Astrocyte of the hippocampus (primary cell): Measurements from ENCODE around the gene ATP2C1.
"Not testable (repeated sequence)": the region's sequence is repeated elsewhere in the genome, so short reads cannot be mapped to it uniquely, and the experiment has no call there.

ENCODE experiments used
- DNase-seq: peaks from one replicate; pipeline ENCODE4 v3.0.0; 2011; ENCODE audit warnings: low read depth, low spot score

Gene ATP2C1, protein sequence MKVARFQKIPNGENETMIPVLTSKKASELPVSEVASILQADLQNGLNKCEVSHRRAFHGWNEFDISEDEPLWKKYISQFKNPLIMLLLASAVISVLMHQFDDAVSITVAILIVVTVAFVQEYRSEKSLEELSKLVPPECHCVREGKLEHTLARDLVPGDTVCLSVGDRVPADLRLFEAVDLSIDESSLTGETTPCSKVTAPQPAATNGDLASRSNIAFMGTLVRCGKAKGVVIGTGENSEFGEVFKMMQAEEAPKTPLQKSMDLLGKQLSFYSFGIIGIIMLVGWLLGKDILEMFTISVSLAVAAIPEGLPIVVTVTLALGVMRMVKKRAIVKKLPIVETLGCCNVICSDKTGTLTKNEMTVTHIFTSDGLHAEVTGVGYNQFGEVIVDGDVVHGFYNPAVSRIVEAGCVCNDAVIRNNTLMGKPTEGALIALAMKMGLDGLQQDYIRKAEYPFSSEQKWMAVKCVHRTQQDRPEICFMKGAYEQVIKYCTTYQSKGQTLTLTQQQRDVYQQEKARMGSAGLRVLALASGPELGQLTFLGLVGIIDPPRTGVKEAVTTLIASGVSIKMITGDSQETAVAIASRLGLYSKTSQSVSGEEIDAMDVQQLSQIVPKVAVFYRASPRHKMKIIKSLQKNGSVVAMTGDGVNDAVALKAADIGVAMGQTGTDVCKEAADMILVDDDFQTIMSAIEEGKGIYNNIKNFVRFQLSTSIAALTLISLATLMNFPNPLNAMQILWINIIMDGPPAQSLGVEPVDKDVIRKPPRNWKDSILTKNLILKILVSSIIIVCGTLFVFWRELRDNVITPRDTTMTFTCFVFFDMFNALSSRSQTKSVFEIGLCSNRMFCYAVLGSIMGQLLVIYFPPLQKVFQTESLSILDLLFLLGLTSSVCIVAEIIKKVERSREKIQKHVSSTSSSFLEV

DNA sequence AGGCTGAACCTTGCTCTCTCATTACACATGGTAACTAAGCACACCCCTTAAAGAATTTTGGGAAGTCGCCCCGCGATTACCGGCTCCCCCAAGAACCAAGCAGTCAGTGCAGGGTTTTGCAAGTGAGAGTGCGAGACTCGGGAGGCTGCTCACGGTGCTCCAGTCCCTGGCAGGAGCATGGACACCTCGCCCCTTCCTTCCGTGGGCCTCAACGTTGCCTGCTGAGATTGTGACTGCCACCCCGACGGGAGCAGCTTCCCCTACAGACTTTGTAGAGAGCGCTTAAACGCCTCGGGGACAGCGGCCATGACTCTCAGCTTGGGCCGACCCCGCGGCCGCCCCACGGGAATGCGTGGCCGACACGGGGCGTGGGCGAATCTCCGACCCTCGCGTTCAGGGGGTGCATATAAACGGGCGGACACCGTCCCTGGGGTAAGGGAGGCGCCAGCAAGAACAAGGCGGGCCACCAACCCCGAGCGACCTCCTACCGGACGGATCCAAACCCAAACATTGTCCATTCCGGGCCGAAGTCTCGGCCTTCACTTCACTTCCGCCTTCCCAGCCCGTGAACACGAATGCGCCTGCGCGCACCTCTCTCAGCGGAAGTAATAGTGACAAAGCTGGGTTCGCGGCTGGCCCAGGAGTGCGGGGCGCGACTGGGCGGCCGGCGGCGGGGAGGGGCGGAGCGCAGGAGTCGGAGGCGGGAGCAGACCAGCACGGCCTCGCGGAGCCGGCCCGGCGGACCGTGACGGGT lies at the start of gene ATP2C1:
Gene ATP2C1, plus strand, starts transcription at position 709 of the 754 bp plus-strand sequence. CDS start 686 bp downstream, outside the sequence.
- DNase-seq = peak; percentile 98

DNA sequence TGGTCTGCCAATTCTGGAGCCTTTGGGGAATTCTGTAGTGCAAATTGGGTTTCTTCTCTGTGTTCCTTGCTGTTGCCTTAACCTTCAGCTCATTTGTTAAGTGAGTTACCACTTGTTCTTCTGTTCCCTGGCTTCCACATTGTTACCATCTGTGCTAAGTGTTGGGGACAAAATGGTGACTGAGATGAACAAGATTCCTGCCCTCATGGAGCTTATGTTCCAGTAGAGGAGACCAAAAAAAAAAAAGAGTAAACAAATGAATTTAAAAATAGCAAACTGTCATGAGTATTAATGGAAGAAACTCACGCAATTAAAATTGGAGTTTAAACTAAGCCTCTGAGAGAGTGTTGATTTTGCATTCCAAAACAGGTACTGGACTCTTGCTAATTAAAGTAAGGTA lies 49.4 kb upstream of the ATP2C1 start:
- DNase-seq = no peak

DNA sequence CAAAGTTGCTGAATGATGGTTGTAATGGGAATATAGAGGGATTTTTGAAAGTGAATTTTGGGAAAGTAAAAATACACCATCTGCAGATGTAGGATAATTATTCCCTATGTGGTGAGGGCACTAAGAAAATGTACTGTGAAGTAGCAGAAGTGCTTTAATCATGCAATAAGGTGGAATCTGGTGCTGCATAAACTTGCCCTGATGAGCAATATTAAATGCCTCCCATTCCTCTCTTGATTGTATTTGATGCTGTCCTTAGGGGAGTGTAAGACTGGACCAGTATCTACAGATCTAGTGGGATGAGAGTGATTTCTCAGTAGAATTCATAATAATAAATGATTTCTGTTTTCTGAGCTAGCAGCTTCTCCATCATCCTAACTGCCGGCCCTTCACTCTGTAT lies 47.7 kb upstream of the ATP2C1 start:
- DNase-seq = no peak

DNA sequence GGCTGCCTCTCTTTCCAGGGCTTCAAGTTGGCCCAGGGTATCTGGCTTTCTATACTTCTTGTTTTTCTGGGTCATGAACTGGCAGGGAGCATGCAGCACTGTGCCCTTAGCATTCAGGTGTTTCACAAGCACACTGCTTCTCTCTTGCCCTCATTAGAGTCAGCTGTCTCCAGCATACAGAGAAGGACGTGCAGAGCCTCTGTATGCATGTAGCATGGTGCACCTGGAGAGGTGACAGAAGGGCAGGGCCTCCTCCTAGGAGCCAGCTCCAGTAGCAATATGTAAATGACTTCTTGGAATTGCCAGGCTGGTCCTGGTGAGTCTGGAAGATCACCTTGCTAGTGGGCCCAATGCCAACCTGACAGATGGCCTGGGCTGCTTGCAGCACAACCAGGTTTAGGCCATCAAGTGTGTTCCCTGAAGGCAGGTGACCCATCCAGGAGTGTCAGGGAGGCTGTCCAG lies 44.8 kb upstream of the ATP2C1 start:
- DNase-seq = no peak

DNA sequence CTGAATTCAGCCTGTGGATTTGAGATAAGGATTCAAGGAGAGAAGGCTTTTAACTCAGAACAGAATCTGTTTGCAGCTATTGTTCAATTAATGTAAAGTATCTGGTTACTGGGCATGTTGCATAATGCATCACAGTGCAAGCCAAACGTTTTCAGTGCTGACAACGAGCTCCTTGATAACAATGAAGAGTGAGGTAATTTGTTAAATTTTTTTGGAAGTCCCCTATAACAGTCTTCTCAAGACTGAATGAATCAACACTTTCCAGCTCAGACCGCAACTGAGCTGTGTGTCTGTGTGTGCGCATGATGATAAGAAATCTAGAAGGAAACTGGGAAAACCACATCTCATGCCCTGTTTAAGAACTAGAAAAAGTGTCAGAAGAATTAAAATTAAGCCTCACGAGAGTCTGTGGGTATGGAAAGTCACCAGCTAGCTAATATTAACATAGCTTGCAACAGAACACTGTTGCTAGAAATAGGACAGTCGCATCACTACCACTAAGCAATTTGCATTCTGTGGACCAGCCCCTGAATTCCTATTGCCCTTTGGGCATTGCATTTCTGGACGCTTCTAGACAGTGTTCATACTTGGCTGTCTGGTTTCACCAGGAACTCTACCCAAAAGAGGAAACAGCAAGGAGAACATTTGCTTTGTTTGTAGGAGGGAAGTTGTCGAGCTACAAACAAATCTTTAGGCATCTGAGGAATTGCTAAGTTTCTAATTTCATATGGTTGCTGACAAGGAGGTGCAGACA lies 43.7 kb upstream of the ATP2C1 start:
- peak; percentile 87 for DNase-seq

DNA sequence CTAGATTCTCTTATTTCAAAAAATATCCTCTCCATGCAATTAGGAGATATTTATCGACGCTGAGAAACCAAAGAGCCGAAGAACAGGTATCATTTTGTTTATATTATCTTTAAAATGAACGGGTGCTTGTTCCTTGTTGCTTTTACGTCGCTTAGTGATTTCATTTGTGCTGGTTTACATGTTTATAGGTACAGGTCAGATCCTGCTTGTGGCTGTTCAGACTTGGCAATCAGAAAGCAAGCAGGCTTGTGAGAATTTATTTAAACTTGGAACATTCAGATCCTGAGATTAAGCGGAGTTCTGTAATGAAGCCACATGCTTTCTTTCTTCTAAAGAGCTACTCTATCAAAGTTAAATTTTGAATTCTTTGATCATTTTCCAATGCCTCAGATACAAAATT lies 43.0 kb upstream of the ATP2C1 start:
- peak; percentile 28 for DNase-seq

DNA sequence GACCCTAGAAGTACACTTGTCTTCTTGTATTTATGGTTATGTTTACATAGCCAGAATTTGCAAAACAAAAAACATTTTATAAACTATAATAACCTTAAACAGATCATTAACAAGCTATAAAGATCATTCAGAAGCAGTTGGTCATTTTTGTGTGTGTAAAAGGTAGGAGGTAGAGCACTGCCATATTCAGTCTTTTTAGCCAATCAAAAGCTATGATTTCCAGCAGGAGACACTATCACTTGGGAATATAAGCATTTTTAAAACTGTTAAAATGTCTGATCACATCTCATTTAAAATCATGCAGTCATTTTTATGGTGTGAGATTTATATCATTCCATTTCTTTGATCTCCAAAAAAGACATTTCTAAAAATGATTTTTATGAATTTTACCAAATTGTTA lies 42.6 kb upstream of the ATP2C1 start:
- no peak for DNase-seq

DNA sequence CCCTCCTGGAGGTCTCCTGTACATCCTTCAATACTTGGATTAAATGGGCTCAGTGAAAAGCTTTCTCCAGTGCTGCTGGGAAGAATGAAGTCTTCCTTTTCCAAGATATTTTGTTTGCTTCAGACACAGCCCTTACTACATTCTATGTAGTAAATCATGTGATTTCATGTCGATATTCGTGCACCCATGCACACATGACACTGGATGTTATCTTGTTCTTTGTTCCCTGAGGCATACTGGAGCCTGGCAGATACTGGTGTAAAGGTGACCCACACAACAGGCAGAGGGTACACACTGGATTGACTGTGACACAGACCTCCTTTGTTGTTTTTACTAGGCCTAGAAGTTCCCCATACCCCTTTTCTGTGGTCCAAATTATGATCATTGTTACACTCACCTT lies 40.3 kb upstream of the ATP2C1 start:
- DNase-seq = no peak

DNA sequence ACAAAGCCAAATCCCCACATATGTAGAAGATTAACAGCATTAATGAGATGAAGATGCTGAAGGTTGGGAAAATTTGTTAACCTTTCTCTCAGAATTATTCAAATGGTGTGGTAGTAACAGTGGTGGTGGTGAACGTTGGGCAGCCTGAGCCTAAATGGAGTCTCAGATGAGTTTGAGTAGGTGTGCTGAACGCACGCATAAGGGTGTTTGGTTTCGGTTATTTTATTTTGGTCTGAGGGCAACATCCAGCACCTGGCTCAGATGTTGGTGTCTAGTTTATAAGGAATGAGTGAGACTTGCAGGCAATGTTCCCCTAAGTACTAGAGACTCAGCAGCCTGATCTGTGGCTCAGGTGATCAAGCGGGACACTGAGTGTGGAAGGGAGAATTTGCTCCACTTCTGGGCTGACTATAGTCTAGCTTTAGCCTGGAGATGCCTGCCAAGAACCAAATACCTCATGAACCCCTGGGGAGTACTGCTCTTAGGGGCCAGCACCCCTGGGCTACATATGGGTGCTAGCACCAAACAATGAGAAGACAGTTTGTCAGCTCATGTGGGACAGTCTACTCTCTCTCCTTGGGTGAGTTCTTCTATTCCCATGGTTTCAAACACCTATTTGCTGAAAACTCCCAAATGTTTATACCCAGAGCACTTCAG lies 39.5 kb upstream of the ATP2C1 start:
- no peak for DNase-seq

DNA sequence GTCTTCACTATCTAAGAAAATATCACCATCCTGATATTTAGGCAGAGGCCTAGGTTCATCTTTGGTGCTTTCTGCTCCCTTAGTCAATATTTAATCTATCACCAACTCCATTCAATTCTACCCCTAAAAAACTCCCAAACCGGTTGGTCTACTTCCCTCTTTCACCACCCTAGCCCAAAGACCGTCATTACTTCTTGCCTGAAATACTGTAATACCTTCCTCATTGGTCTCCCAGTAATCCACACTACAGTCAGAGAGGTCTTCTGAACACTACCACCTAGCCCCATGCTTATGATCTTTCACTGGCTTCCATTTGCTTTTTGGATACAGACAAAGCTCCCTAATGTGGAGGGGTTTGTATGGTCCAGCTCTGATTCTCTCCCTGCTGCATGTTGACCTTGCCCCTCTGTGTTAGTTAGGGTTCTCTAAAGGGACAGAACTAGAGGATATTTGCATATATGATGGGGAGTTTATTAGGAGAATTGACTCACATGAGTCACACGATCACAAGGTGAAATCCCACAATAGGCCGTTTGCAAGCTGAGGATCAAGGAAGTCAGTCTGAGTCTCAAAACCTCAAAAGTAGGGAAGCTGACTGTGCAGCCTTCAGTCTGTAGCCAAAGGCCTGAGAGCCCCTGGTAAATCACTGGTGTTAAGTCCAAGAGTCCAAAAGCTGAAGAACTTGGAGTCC lies 36.4 kb upstream of the ATP2C1 start:
- DNase-seq = no peak

DNA sequence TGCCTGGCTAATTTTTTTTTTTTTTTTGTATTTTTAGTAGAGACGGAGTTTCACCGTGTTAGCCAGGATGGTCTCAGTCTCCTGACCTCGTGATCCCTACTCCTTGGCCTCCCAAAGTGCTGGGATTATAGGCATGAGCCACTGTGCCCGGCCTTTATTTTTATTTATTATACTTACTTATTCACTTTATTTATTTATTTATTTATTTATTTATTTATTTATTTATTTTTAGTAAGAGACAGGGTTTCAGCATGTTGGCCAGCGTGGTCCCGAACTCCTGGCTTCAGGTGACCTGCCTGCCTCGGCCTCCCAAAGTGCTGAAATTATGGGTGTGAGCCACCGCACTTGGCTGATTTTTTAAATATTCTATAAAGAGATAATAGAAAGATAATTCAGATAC lies 31.8 kb upstream of the ATP2C1 start:
- DNase-seq = not testable (repeated sequence)

DNA sequence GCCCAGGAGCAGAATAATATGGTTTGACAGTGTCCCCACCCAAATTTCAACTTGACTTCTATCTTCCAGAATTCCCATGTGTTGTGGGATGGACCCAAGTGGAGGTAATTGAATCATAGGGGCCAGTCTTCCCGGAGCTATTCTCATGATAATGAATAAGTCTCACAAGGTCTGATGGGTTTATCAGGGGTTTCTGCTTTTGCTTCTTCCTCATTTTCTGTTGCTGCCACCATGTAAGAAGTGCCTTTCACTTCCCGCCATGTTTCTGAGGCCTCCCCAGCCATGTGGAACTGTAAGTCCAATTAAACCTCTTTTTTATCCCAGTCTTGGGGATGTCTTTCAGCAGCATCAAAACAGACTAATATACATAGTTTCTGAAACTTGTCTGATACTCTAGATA lies 28.4 kb upstream of the ATP2C1 start:
- no peak for DNase-seq

DNA sequence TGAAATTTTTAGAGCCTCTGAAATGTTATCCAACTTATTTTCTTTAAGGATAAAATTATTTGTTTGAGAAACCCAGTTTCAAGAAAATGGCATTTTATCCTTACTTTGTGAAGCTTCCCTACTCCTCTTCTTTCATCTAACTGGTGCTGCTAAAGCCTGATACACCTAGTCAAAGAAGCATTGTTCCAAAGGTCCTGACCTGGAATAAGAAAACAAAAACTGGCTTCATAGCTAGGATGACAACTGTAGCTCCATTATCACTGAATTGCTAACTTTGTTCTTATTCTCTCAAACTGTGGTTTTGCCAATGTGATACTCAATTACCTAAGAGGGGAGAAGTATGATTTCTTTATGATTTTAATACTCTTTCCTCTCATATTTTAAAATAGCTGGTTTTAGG lies 27.6 kb upstream of the ATP2C1 start:
- DNase-seq = no peak

DNA sequence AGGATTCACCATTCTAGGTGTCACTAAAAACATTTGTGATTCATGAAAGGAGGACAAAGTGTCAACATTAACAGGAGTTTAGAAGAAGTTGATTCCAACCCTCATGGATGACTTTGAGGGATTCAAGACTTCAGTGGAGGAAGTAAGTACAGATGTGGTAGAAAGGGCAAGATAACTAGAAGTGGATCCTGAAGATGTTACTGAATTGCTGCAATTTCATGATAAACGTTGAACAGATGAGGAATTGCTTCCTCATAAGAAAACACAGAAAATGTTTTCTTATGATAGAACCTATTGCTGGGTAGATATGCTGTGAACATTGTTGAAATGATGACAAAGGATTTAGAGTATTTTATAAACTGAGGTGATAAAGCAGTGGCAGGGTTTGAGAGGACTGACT lies 23.5 kb upstream of the ATP2C1 start:
- DNase-seq = no peak

DNA sequence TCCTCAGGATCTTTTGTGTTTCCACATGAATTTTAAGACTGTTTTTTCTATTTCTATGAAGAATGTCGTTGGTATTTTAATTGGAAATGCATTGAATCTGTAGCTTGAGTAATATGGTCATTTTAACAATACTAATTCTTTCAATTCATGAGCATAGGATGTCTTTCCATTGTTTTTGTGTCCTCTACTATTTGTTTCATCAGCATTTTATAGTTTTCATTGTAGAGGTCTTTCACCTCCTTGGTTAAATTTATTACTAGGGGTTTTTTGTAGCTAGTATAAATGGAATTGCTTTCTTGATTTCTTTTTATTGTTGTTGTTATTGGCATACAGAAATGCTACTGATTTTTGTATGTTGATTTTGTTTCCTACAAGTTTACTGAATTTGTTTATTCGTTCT lies 17.3 kb upstream of the ATP2C1 start:
- no peak for DNase-seq

DNA sequence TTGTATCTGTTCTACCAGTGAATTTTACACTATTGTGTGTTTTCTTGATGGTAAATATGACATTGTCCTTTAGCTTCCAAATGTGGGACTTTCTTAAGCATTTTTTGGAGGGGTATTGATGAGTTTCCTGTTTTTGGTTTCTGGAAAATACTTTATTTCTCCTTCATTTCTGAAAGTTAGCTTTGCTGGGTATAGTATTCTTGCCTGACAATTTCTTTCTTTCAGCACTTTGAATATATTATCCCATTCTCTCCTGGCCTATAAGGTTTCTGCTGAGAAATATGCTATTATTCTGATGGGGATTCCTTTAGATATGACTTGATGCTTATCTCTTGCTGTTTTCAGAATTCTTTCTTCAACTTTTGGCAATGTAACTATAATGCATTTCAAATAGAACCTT lies 15.4 kb upstream of the ATP2C1 start:
- DNase-seq = no peak

DNA sequence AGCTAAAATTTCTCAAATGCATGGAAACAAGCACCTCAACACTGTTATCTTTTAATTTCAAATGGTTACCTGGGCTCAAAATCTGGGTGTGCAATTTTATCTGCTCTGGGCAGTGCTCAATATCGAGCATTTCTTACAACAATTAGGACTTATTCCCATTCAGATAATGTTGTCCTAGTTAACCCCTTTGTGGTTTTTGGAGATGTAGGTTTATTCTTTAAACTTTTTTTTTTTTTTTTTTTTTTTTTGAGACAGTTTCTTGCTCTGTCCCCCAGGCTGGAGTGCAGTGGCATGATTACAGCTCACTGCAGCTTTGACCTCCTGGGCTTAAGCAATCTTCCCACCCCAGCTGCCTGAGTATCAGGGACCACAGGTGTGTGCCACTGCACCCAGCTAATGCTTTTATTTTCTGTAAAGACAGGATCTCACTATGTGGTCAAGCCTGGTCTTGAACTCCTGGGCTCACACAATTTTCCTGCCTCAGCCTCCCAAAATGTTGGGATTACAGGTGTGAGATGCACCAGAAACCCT lies 4.4 kb upstream of the ATP2C1 start:
- no peak for DNase-seq

DNA sequence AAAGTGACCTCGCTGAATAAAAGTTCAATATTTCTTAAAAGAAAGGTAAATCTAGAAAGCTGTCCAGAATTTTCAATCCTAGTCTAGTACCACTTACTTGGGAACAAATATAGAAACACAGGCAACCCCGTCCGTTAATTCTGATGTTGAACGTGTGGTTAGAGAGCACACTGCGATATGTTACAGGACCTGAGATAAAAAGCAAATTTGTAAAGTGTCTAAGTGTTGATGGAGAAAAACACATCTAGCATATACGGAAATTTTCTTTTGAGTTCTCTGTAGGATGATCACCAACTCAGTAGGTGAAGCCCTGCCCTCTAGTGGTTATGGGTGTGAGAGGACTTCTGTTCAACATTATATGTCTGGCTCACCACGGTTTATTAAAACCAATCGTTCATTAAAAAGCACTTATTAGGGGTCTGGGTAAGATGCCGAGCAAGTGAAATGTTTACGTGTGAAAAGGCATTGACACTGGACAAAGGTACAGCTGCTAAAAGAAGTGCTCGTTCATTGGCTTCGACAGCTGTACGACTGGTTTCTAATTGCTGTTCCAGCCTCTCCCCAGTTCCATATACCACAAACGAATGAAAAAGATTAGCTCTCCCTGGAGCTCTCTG lies 1.0 kb upstream of the ATP2C1 start:
- DNase-seq = peak; percentile 87
